Pancreas (tissue), 10 donors: ENCODE measurements around the gene STARD7. TPM values are rescaled to one million over a fixed set of nuclear protein-coding genes. Genes with fewer than 3 reads are reported as not detected.

Experiments used
- ATAC-seq, 4 donors: fragments of 200-7000 bp; cut with Tn5 transposase; one replicate each; pipeline versions ENCODE4 v1.8.0 to v1.9.1; 2020; ENCODE audit warnings: mild to moderate bottlenecking in 4 of 4, moderate library complexity in 4 of 4
- DNase-seq, 6 donors: peaks; one replicate each; pipeline ENCODE4 v3.0.0-alpha.2; 2020
- FAIRE-seq: peaks from 2 replicates; lab custom pipeline; 2012; peaks lifted over from hg19 to GRCh38; lab: Jason Lieb, UNC
- H3K27ac ChIP-seq, 4 donors: fragments of 200-600 bp; sonication (generic); 1 replicate in 3 of 4; 2 replicates in 1 of 4; pipeline versions ENCODE4 v1.5.0 to v1.8.0; 2020
- H3K27me3 ChIP-seq, 4 donors: fragments of 200-600 bp; one replicate each; pipeline ENCODE4 v1.8.0; 2021
- H3K36me3 ChIP-seq, 3 donors: fragments of 200-600 bp; sonication (generic) in 1 of 3; one replicate each; pipeline versions ENCODE4 v1.5.0 to v1.8.0; 2020 to 2021
- H3K4me1 ChIP-seq, 3 donors: fragments of 200-600 bp; one replicate each; pipeline ENCODE4 v1.8.0; 2021
- H3K4me3 ChIP-seq, 4 donors: fragments of 200-600 bp; sonication (generic) in 2 of 4; one replicate each; pipeline versions ENCODE4 v1.5.0 to v1.8.0; 2020 to 2021
- H3K9me3 ChIP-seq, 4 donors: fragments of 200-600 bp; one replicate each; pipeline ENCODE4 v1.8.0; 2021
- WGBS, 2 donors: extraction: QIAGEN DNeasy Blood & Tissue Kit; methylation state at CpG; one replicate each; pipeline ENCODE4 v1.1.7; 2013; 5-methylcytosine and 5-hydroxymethylcytosine counted together
- intact Hi-C, 3 donors: fragments of 100-400 bp; cut with DNase I; formaldehyde crosslinking; loops; one replicate each; pipeline versions ENCODE4 v1.11.1 to v1.14.2; 2022
- polyA plus RNA-seq, 2 donors: library from polyadenylated mRNA; stranded (reverse); fragments of 200-250 nt; gene quantifications; one replicate each; pipeline ENCODE4 v1.2.3, GENCODE V29; 2013
- total RNA-seq, 6 donors: library from RNA; stranded (reverse); fragmentation: NEBNext Ultra II Directional in 4 of 6; extraction: Animal tissue kit (Norgen Biotek cat#: 25700) in 4 of 6; gene quantifications; one replicate each; pipeline versions ENCODE4 v1.2.1 to v1.2.4, GENCODE V29; 2021 to 2023
- TF ChIP-seq, protein P1 (sequence below), 4 donors: fragments of 200-600 bp; sonication (generic) in 3 of 4; IDR thresholded peaks; one replicate each; pipeline versions ENCODE4 v1.5.0 to v1.8.0; 2021; ENCODE audit warnings: antibody characterized with exemption in 4 of 4
- donor health status: healthy with polysubstance abuse.
- donor health status: DM: no; HTN: no; CAD: no; lungs with moderate emphysema.
- donor health status: DM: no; HTN: no; CAD: no.
- donor health status: control.
- donor health status: control.
- donor health status: Bipolar disorder and iron deficiency.
- donor health status: DM: yes; HTN: yes; CAD: no.
- donor health status: DM: no; HTN: no; CAD: no.
- donor health status: DM: no; HTN: no; CAD: no.
- donor health status: DM: yes; HTN: yes; CAD: no.

STARD7 gene
- total and polyA plus RNA-seq, 8 donors, result 21.7 to 65.1 (median 48.3) TPM

DNA sequence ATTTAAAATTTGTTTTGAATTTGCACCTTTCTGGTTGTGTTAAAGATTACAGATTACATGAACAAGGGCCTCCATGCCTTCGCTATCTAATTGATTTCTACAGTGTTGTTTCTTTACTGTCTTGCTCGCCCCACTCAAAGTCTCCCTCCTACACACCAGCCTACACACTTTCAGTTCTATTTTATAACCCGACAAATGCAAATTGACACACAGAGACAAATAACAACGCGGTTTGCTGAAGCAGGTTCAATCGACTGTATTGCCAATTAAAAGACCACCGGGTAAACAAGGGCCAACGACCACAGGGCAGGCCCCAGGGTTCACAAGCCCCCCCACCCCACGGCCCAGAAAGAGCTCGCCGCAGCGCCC lies 869 bp downstream of the STARD7 start:
- FAIRE-seq, result no peak
- TF ChIP-seq, protein P1, sequence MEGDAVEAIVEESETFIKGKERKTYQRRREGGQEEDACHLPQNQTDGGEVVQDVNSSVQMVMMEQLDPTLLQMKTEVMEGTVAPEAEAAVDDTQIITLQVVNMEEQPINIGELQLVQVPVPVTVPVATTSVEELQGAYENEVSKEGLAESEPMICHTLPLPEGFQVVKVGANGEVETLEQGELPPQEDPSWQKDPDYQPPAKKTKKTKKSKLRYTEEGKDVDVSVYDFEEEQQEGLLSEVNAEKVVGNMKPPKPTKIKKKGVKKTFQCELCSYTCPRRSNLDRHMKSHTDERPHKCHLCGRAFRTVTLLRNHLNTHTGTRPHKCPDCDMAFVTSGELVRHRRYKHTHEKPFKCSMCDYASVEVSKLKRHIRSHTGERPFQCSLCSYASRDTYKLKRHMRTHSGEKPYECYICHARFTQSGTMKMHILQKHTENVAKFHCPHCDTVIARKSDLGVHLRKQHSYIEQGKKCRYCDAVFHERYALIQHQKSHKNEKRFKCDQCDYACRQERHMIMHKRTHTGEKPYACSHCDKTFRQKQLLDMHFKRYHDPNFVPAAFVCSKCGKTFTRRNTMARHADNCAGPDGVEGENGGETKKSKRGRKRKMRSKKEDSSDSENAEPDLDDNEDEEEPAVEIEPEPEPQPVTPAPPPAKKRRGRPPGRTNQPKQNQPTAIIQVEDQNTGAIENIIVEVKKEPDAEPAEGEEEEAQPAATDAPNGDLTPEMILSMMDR (IDR thresholded peaks at IDR 0.05), result no peak
- DNase-seq, result no peak
- peaks cover 19 to 47% (median 26%) of the 10 kb centered on the region in 3 donors for H3K4me1 ChIP-seq
- no peaks in the 10 kb centered on the region for H3K36me3 ChIP-seq
- peak overlapping the region; percentile 89 to 98 (median 94) for H3K4me3 ChIP-seq
- H3K27ac ChIP-seq, result peak overlapping the region; percentile 97 to 99 (median 98)
- intact Hi-C loops, result loop anchor here in 2 of 3 donors (10.0 kb wide), 1 partner anchor 57 kb away; the partner anchor contains the start of genes CIAO1 (in 2 of the 2) and TMEM127 (in 2 of the 2)
- H3K9me3 ChIP-seq, result no peaks in the 10 kb centered on the region
- H3K27me3 ChIP-seq, result no peaks in the 10 kb centered on the region
- 1% methylated on average over 12 of the region's 12 CpGs for WGBS, 2 donors
- no peak for ATAC-seq

DNA sequence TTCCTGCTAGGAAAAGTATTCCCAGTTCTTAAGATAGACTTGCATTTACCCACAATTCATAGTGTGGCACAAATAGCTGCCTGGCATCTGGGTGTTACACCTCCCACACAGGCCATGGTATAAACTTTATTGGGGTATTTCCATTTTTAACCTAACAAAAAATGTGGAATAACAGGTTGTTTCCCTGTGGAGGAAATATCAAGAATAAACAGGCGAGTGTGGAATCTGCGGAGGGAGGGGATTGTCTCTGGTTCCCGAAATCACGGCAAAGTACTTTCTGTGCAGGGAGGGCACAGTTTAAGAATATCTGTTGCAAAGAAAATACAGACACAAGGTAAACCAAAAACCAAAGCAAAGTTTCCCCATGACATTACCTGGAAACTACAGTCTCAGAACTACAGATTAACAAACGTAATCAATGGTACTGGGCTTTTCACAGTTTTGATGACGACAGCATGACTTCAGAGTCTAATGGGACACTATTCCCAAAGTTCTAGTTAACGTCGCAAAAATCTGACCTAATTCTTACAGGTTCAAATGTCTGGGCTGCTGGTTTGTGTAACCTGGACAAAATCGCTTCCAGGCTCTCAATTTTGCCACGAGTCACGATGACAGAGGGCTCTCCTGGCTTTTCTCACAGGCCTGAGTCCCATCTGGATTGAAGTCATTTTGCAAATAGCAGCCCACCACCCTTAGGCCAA lies 1.4 kb downstream of the STARD7 start:
- Histone ChIP-seq H3K27me3 (no peaks in the 10 kb centered on the region), H3K9me3 (no peaks in the 10 kb centered on the region), H3K4me3 (peak overlapping the region; percentile 89 to 98 (median 94)), H3K36me3 (no peaks in the 10 kb centered on the region), H3K27ac (peak overlapping the region; percentile 97 to 99 (median 98)), H3K4me1 (peaks cover 21 to 53% (median 31%) of the 10 kb centered on the region in 3 donors)
- FAIRE-seq, result no peak
- no peak for DNase-seq
- no peak for ATAC-seq
- 3 to 4% methylated on average over 11 of the region's 11 CpGs for WGBS, 2 donors
- intact Hi-C loops, result loop anchor here in 2 of 3 donors (10.0 kb wide), 1 partner anchor 58 kb away; the partner anchor contains the start of genes CIAO1 (in 2 of the 2) and TMEM127 (in 2 of the 2)
- TF ChIP-seq, protein P1 (IDR thresholded peaks at IDR 0.05), result no peak

DNA sequence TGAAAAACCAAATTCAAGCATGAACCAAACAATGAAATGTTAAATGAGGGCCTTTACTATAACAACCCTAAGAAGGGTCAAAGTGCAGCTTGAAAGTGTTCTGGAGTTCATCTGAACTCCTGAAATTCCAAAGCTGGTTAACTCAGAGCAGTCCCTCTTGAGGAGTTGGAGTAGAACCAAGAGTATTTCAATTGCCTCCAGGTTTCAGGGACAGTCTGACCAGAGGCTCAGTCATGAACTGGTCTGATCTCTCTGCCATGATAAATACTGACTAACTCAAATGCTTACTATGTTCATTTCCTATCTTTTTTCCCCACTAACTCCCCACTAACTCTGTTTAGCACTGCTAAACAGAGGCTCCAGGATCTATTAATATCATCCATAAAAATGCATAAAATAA lies 2.7 kb downstream of the STARD7 start:
- Histone ChIP-seq H3K9me3 (no peaks in the 10 kb centered on the region), H3K27me3 (no peaks in the 10 kb centered on the region), H3K27ac (peak overlapping the region in 1 of 4 donors; percentile 14), H3K4me1 (peaks cover 29 to 65% (median 38%) of the 10 kb centered on the region in 3 donors), H3K4me3 (peak overlapping the region in 1 of 4 donors; percentile 4), H3K36me3 (no peaks in the 10 kb centered on the region)
- TF ChIP-seq, protein P1 (IDR thresholded peaks at IDR 0.05), result no peak
- no peak for FAIRE-seq
- no peak for DNase-seq
- intact Hi-C loops, result loop anchor here in 2 of 3 donors (10.0 kb wide), 1 partner anchor 59 kb away; the partner anchor contains the start of genes CIAO1 (in 2 of the 2) and TMEM127 (in 2 of the 2)
- ATAC-seq, result no peak

DNA sequence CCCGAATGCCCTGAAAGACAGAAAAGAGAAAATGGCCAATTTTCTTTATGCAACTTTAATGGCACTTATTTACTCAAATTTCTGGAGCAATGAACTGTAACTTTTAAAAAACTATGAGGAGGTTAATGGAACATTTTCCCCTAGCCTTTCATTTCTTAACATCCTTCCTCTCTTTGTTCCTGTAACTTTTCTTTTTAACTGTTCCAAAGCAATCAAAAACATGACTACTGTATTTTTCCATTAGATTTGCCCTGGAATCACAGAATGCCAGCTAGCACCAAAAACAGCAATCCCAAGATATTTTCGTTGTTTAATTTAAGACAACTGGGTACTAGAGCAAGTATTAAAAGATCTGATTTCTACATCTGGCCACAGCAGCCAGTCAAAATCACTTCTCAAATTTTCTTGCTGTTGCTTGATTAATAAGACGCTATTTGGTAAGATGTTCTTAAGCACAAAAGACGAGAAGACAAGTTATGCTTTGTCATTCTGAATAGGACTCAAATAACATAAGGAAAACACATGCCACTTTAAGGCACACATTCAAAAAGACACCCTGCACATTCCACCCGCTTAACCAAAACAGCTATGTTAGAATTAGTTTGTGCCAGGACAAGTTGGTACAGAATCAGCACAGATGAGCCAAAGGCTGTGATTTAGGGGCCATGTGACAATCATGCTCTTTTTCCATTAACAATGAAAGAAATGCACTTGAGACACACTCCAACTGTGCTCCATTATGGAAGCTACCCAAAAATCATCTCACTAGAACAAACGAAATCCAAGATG lies 3.6 kb downstream of the STARD7 start:
- Histone ChIP-seq H3K27ac (peak overlapping the region in 1 of 4 donors; percentile 30), H3K27me3 (no peaks in the 10 kb centered on the region), H3K36me3 (no peaks in the 10 kb centered on the region), H3K4me1 (peaks cover 29 to 65% (median 38%) of the 10 kb centered on the region in 3 donors), H3K4me3 (no peak overlapping the region), H3K9me3 (no peaks in the 10 kb centered on the region)
- FAIRE-seq (no peak), ATAC-seq (no peak), DNase-seq (no peak)
- TF ChIP-seq, protein P1 (IDR thresholded peaks at IDR 0.05), result no peak
- intact Hi-C loops, result loop anchor here in 2 of 3 donors (10.0 kb wide), 1 partner anchor 60 kb away; the partner anchor contains the start of genes CIAO1 (in 2 of the 2) and TMEM127 (in 2 of the 2)
- 17% methylated on average over 6 of the region's 6 CpGs for WGBS, 2 donors
